SW480 (cell line): ENCODE measurements around the gene RUNX3.

ENCODE experiments used
- DNase-seq: peaks from one replicate; pipeline ENCODE4 v3.0.0-alpha.2; 2016; ENCODE audit warnings: low spot score

The RUNX3 gene

DNA sequence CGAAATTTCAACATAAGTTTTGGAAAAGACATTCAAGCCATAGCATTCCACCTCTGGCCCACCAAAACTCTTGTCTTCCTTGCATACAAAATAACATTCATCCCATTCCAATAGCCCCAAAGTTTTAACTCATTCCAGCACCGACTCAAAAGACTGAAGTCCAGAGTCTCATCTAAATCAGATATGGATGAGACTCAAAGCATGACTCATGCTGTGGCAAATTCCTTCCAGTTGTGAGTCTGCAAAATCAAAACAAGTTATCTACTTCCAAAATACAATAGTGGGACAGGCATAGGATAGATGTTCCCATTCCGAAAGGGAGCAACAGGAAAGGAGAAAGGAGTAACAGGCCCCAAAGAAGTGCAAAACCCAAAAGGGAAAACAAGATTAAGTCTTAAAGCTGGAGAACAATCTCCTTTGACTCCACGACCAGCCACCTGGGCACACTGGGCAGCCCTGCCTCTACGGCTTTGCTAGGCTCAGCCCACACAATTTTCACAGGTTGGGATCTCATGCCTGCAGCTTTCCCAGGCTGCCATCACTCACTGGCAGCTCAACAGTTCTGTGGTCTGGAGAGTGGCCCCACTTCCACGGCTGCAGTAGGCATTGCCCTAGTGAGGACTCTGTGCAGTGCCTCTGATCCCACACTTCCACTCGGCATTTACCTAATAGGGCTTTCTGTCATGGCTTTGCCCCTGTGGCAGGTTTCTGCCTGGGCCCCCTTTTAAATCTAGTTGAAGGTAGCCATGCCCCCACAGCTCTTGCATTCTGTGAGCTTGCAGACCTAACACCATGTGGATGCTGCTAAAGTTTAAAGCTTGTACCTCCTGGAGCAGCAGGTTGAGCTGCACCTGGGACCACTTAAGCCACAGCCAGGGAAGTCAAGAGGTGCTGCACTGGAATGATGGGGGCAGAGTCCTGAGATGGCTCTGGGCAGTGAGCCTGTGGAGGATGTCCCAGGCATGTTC, 51.0 kb downstream of the RUNX3 start:
- no peak for DNase-seq

DNA sequence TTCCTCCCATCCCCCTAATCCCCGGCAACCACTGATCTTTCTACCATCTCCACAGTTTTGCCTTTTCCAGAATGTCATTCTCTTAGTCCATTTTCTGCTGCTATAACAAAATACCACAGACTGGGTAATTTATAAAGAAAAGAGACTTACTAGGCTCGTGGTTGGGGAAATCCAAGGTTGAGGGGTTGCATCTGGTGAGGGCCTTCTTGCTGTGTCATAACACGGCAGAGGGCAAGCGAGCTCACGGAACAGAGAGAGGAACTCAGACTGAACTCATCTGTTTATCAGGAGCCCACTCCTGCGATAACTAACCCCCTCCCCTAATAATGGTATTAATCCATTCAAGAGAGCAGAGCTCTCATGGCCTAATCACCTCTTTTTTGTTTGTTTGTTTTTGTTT, 52.0 kb downstream of the RUNX3 start:
- no peak for DNase-seq

DNA sequence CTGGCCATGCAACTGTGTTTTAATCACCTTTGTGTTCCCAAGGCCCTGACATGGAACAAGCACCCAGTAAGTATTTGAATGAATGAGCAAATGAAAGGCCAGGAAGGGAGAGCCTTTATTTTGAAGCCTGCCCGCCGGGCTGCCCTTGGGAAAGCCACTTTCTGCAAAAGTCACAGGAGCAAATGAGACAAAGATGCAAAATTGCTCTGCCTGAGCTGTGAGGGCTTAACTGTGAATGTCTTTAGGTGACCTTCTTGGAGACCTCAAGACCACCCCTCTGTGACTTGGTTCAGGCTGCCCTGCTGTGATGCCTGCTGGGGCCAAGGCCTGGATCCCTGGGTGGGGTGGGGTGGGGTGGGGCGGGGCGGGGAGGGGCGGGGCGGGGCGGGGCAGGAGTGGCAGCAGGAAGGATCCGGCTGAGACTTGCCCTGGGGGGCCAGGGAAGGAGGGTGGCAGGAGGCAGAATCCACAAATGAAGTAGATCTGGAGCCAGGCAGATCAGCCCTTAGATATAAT, 54.0 kb downstream of the RUNX3 start:
- DNase-seq, result no peak

DNA sequence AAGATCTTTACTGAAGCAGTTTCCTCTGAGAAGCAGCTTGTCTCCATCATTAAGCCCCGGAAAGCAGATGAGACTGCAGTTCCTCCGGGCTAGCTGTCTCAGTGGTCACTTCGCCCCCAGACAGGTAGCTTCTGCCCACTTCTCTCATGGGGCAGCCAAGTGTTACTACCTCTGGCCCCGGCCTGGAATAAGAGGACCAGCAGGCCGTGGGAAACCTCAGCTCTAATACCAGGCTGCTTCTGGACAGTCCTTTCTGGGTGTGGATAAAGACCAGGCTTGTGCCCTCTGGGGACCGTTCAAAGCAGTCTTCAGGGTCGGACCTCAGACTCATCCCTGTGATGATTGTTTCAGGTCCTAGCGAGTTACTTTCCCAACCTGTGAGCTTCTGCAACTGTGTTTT, 54.8 kb downstream of the RUNX3 start:
- DNase-seq, result no peak

DNA sequence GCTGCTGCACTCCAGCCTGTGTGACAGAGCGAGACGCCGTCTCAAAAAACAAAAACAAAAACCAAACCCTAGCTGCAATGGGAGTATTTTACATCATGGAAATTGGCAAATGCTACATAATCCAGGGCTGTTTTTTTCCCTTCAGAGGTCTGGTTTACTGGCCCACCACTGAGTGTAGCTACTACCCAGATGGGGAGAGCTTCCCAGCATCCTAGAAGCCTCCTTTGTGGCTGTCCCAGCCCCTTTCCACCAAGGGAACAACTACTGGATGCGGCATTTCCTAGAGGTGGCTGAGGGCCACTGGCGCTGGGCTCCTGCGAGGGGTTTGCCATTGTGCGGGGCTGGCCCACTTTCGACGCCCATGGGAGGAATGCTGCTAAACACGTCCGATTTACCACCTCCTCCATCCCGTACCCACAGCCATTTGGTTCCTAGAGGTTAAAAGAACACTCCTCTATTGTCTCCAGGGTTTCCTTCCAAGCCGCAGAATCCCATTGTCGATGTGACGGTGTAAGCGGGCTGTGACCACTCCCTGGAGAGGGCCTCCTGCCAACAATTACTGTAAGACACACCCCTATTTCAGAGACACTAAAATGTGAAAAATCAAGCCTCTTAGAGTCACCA, 55.4 kb downstream of the RUNX3 start:
- peak; percentile 55 for DNase-seq

DNA sequence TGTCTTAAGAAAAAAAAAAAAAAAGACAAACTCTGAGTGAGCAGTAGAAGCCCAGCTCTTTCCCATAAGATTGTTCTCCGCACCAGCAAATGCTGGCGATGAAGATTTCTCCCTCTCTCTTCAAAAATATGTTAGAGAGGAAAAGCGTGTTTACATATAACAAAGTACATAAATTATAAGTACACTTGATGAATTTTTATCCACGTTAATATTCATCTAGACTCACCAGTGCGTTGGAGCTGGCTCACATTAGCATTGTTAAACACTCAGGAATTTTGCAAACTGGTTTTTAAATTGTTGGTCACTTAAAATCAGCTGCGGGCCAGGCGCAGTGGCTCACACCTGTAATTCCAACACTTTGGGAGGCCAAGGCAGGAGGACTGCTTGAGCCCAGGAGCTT, 56.0 kb downstream of the RUNX3 start:
- DNase-seq, result no peak

DNA sequence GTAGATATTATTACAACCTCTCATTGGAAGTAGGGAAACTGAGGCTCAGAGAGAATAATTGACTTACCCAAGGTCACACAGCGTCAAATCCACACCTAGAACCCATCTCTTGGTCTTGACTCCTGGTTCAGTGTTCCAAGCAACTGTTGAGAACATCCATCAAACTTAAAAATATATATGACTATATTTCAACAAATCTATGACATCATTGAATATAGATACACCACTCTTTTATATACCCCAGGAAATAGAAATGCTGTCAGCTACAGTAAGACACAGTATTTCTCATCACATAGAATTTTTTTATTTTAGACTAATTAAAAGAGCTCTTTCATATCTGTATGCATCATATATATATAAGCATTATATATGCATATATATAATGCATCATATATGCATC, 56.9 kb downstream of the RUNX3 start:
- no peak for DNase-seq

DNA sequence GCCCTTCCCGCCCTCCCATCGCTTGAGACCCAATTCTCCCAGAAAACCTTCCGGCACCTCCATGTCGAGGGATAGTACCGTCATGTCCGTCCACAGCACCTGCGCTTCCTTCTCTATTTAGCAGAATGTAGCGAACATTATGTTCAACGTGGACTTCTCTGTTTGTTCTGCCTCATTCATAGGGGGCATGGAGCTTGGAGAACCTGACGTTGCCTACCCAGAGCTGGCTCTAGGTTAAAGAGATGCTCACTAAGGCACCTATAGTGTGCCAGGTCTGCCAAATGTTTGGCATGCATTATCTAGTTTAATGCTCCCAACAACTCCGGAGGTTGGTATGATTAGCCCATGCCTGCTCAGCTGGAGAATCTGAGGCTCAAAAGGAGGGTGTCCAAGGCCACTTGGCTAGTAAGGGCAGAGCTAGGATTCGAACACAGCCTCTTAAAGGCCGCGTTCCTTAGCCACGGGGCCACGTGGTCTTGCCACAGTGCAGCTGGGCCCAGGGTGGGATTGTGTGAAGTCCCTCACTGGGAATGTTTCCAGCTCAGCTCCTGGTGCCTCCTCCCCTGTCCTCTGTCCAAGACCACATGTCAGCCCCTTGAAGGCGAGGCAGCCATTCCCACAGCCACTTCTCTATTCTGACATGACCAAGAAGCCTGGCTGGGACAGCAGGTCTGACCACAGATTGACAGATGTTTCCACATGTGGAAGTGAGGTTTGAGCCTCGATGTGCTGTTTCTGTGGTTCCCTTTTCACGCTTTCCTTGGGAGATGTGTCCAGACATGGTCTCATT, 57.8 kb downstream of the RUNX3 start:
- no peak for DNase-seq

DNA sequence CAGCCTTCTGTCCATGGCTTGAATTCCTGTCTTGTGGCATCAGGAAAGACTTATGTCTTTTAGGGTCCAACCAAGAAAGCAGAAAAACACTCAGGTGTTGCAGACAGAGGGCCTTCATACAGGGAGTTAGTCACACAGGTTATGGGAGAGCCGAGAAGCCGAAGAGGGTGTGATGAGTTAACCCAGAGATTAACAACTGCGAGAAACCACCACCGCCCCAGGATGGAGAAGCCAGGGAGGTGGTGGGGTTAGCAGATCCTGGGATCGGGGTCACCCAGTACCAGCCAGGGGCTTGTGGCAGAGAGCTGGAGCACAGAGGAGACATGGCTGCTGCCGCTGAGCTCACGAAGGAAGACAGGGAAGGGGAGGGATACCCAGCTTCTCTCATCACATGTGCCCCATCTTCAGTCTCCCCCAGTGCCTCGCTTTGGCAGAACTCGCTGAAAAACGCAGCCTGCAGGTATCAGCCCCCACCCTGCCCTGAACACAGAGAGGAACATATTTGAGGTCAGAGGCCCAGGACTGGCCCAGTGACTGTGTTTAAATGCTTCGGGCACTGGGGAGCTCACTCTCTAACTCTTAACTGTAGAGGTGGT, 58.7 kb downstream of the RUNX3 start:
- no peak for DNase-seq

DNA sequence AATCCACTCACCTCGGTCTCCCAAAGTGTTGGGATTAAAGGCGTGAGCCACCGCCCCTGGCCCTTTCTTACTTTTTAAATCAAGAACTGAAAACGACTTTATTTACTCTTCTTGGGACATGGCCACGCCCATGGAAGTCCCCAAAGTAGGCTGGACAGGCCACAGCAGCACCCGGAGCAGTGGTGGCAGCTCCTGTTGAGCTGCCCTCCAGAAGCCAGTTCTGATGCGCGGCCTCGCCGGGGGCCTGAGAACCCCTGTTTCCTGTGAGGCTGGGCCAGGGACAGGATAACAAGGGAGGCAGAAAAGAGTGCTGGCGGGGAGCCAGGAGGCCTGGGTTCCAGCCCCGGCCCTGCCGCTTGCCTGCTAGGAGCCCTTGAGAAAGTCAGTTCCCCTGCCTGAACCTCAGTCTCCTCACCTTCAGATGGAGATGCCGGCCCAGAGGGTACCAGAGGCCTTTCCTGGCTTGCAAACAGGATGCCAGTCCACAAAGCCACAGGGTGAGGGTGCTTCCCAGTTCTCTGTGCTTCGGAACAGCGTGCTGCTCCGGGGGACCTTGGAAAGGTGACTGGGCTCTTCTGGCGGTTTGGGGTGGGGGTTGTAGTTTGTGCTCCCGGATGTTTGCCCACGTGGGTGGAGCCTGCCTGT, 59.4 kb downstream of the RUNX3 start:
- DNase-seq, result no peak

DNA sequence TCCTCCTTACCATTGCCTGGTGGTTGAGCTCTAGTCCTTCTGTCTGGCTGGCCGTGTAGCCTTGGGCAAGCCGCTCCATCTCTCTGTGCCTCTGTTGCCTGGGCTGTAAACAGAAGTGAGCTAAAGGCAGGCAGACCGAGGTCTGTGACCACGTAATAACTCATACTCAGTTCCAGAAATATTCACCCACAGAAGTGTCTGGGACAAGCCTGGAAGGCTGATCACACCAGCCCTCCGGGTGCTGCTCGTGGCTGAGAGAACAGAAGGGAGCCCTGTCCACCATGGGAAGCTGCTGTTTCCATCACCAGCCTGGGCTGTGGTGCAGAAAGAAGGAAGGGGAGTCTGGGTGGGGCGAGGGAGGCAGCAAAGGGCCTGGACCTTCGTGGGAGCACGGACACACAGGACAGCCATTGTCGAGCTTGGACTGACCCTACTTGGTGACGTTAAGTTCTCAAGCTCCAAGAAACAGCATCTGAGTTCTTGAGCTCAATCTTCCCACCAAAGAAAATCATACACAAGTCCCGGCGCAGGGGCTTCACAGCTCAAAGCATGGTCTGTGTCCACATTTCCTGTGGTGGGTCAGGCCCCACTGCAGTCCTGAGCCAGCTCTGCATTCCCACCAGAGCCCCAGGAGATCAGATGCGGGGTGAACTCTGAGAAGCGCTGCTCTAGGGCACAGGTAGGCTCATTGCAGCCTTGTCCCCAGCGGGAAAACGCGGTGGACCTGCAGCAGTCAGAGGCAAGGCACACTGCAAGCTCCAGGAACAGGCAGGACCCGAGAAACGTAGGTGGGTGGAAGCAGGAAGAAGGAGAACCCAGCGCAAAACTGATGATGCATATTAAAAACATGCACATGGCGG, 61.8 kb downstream of the RUNX3 start:
- no peak for DNase-seq

DNA sequence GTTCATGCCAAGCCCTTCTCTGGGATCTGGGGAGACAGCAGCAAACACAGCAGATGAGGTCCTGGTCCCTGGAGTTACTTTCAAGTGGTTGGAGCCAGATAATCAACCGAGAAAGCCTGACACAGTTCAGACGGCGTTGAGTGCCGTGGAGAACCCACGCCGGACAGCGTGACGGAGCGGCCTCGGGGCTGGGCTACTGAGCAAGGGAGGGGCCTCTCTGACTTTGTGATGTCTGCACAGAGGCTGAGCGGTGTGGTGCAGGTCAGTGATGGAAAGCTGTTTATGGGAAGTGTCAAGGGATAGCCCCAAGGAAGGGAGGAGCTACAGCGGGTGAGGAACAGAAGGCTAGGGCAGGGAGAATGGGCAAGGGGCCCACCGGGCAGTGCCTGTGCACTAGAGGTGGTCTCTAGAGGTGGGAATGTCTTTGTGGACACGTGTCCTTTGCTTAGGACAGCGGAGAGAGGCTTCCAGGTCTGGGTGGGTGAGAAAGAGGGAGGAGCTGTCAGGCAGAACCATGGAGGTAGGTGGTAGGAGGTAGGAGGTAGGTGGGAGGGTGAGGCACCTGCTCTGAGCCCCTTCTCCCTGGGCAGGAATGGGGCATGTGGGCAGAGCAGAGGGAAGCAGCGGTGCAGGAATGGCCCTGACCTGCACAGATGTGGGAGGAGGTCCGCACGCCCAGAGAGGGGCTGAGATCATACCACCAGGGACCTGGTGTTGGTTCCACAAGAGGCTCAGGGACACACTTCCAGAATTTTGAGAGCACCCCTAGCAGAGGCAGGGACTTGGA, 62.8 kb downstream of the RUNX3 start:
- no peak for DNase-seq

DNA sequence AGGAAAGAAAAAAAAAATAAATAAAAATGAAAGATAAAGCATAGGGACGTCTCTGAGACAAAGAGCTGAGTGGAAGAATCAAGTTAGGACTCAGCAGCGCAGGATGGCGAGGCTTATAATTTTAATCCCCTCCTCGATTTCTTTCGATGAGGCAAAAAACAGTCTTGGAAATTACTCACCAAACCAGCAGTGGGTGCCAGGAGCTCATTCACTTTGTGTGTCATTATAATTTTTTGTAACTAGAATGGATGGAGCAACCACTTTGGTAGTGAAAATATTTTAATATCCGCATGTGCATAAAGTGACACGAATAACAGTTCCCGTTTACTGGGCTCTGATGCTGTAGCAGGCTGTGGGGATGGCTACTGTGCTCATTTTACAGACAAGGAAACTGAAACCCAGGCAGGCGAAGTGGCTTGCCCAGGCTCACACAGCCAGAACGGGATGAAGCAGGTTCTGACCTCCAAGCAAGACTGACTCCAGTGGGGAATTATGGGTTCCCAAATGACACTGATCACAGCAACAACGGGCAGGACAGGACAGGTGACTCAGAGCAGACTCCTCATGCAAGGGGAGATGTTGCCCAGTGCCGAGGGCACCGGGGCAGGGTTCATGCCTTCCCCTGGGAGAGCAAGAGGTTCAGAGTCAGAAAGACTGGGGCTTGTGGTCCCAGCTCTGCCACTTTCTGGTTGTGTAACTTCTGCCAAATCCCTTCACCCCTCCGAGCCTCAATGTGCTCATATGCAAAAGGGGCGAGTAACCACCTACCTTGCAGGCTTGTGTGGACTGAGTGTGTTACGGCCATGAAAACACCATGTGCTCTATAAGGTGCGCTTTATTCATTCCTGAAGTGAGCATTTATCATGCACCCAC, 63.6 kb downstream of the RUNX3 start:
- DNase-seq, result no peak

DNA sequence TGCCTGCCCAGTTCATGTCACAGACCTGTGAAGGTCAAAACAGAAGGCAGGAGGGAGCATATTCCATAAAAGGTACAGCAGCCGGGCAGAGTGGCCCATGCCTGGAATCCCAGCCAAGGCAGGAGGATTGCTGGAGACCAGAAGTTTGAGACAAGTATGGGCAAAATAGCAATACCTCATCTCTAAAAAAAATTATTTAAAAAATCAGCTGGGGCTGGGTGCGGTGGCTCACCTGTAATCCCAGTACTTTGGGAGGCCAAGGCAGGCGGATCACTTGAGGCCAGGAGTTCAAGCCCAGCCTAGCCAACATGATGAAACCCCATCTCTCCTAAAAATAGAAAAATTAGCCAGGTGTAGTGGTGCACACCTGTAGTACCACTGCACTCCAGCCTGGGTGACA, 64.5 kb downstream of the RUNX3 start:
- no peak for DNase-seq

DNA sequence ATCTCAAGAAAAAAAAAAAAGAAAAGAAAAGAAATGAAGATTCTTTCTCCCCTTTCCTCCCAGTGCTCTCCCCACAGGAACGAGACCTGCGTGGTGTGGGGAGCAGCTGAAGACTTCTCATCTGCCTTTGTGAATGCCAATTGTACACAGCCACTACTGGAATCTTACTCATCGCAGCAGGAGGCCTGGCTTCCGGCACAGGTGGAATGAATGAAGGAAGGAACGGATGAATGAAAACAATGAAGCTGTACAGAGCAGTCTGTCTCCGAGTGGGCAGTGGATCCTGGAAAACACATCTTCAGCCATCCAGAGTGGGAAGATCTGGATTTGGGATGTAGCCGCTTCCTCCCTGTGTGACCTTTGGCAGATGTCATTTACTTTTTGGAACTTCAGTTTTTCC, 64.9 kb downstream of the RUNX3 start:
- no peak for DNase-seq

DNA sequence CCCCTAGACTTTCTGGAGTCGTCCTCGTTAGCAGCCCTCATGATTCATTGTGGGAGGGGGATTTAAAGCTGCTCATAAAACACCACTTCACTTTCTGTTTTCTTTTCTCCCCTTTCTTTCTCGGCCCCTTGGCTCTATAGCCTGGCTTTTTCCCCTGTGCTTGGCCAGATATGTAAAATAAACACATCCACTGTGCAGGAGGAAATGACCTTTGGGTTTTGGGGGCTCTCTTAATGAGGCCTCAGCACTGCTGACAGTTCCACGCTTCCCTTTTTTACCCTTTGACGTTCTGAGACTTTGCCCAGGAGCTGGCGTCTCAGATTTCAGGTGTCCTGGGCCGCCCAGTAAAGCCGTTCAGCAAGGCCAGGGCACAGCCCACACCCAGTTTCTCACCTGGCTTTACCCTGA, 65.7 kb downstream of the RUNX3 start:
- DNase-seq, result no peak

DNA sequence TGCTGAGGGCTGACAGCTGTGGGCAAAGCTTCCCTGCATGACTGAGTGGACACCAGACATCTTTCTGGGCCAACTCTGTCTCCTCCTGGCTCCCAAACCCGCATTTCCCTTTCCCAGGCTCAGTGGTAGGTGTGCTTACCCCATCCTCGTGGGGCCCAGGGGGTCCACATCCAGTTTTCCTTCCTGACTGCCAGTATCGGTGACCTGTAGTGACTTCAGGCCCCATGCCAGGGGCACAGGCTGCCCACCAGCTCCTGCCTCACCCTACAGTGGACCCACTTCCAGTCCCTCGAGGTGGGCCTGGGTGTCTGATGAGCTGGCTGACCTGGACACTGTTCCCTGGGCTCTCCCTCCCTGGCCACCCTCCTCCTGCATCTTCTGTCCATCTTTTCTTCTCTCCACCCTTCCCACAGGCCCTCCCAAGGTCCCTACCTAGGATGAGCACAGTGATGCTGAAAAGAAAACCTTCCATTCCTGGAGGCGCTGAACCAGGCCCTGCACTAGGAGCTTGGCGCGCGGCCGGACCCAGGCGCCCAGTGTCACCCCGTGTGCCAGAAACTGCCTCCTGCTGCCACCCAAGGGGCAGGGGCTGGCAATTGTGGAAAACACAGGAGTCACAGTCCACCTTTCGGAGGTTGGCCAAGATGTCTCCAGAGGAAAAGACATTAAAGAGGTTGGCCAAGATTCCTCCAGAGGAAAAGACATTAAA, 67.1 kb downstream of the RUNX3 start:
- no peak for DNase-seq
